HEK293T (cell line): ENCODE results near the gene RSPH9.

Source experiments
- ARNT ChIP-seq: fragments of 450-650 bp; IDR thresholded peaks from 2 replicates; pipeline ENCODE4 v1.6.1; 2017; ENCODE audit warnings: mild to moderate bottlenecking
- BHLHE40 ChIP-seq: fragments of 450-650 bp; IDR thresholded peaks from 2 replicates; pipeline ENCODE4 v1.6.1; 2016; ENCODE audit warnings: mild to moderate bottlenecking, moderate library complexity, borderline replicate concordance
- CTBP1 ChIP-seq: fragments of 450-650 bp; IDR thresholded peaks from 2 replicates; pipeline ENCODE4 v1.6.1; 2016; ENCODE audit warnings: borderline replicate concordance
- FOXA1 ChIP-seq: fragments of 450-650 bp; IDR thresholded peaks from 2 replicates; pipeline ENCODE4 v1.6.1; 2016; ENCODE audit warnings: mild to moderate bottlenecking
- FOXK2 ChIP-seq: fragments of 450-650 bp; IDR thresholded peaks from 2 replicates; pipeline ENCODE4 v1.6.1; 2016; ENCODE audit warnings: mild to moderate bottlenecking
- FOXM1 ChIP-seq: fragments of 450-650 bp; IDR thresholded peaks from 2 replicates; pipeline ENCODE4 v1.6.1; 2017; ENCODE audit warnings: mild to moderate bottlenecking, borderline replicate concordance
- HDGF ChIP-seq: fragments of 450-650 bp; IDR thresholded peaks from 2 replicates; pipeline ENCODE4 v1.6.1; 2017; ENCODE audit warnings: antibody characterized with exemption, borderline replicate concordance
- LEF1 ChIP-seq: fragments of 450-650 bp; IDR thresholded peaks from 2 replicates; pipeline ENCODE4 v1.6.1; 2017; ENCODE audit warnings: mild to moderate bottlenecking, borderline replicate concordance
- NFRKB ChIP-seq: fragments of 450-650 bp; IDR thresholded peaks from 2 replicates; pipeline ENCODE4 v1.6.1; 2016; ENCODE audit warnings: mild to moderate bottlenecking, moderate library complexity
- PKNOX1 ChIP-seq: fragments of 450-650 bp; IDR thresholded peaks from 2 replicates; pipeline ENCODE4 v1.6.1; 2016
- SP1 ChIP-seq: fragments of 450-650 bp; IDR thresholded peaks from 2 replicates; pipeline ENCODE4 v1.6.1; 2017
- SUZ12 ChIP-seq: fragments of 450-650 bp; IDR thresholded peaks from 2 replicates; pipeline ENCODE4 v1.6.1; 2016; ENCODE audit warnings: mild to moderate bottlenecking
- TARDBP ChIP-seq: fragments of 450-650 bp; IDR thresholded peaks from 2 replicates; pipeline ENCODE4 v1.6.1; 2016
- ZNF384 ChIP-seq: fragments of 450-650 bp; IDR thresholded peaks from 2 replicates; pipeline ENCODE4 v1.6.1; 2016

GRCh38 chr6:43712579-43712978, 67.7 kb downstream of the RSPH9 start:
- TF ChIP-seq FOXK2 (no peak), HDGF (no peak), TARDBP (no peak), LEF1 (no peak), SP1 (no peak), FOXA1 (no peak), ZNF384 (no peak), BHLHE40 (no peak), NFRKB (no peak), SUZ12 (no peak), FOXM1 (no peak), ARNT (no peak), CTBP1 (no peak), PKNOX1 (no peak)
